Measurements from ENCODE around the gene WIF1.

Gene WIF1

GRCh38 chr12:65019696-65020234, 101.3 kb downstream of the WIF1 start:
- DNase-seq = no peak

- DNase-seq = no peak
Observed at GRCh38 chr12:65016881-65017650, 104.0 kb downstream of the WIF1 start.

- no peak for DNase-seq
Observed at GRCh38 chr12:65015850-65016249, 105.3 kb downstream of the WIF1 start.

DNA sequence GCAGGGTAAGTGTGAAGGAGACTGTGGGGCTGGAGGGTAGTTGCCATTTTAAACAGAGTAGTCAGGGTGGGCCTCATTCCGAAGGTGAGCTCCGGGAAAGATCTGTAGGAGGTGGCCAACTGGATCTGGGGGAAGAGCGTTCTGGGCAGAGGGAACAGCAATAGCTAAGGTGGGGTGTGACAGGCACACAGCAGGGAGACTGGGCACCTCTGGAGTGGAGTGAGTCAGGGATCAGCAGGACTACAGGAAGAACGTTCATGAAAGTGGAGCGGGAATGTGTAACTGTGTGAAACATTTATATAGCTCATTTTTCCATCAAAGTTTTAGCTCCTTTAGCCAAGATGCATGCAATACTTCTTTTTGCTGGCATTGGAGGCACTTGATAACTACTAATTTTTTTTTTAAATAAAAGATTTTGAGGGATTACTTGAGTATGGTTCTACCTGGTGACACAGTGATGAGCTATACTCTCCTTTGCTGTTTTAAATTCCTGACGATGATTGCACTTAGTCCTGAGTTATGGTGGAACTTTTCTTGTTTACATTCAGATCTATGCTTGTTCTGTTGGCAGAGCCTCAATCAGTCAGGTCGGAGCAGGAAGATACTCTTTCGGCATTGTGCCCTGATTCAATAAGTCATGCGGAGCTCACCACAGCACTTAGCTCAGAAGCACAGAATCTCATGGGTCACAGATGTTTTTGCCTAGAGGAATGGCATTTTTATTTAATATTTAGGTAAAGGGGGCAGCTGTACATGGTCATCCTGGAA, 106.4 kb downstream of the WIF1 start:
- no peak for DNase-seq

DNA sequence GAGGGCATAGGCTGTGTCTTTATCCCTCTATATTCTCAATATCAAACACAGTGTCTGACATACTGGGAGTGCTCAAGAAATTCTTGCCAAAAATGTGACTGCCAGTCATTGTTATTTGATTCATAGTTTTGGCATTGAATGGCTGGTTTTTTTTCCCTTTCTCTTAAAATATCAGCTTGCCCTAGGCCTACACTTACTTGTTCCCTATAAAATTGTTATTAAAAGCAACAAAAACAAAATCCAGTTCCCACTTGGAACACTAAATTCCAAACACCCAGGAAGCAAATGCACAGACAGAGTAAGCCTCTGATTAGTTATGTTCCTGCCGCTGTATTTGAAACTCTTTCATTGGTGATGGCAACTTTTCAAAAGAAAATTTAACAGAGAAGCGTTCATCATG, 110.7 kb downstream of the WIF1 start:
- no peak for DNase-seq

DNA sequence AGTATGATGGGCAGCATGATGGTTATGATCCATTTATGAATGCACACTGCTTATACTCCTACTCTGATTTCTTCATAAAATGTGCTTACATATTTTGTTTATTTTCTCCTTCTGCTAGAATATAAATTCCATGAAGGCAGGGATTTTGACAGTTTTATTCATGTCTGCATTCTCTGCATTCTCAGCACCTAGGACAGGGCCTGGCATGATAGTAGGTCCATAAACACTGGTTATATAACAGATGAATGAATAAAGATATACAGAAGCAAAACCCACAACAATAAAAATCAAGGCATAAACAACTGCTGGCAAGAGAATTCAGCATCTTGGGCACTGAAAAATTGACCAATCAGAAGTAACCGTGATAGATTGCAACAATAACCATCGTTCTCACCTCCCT, 115.4 kb downstream of the WIF1 start:
- DNase-seq = no peak

GRCh38 chr12:65004270-65004669, 116.8 kb downstream of the WIF1 start:
- DNase-seq = no peak
